Measurements from ENCODE around the gene NTN4. TPM values are rescaled to one million over a fixed set of nuclear protein-coding genes. Genes with fewer than 3 reads are reported as not detected.

NTN4 gene
- polyA plus RNA-seq, 1 of the 3 experiments (the other 2 are of a cell fraction) = 0.08 TPM

GRCh38 chr12:95838125-95838524 lies 47.6 kb upstream of the NTN4 start (continued):
- TF ChIP-seq, protein P1, sequence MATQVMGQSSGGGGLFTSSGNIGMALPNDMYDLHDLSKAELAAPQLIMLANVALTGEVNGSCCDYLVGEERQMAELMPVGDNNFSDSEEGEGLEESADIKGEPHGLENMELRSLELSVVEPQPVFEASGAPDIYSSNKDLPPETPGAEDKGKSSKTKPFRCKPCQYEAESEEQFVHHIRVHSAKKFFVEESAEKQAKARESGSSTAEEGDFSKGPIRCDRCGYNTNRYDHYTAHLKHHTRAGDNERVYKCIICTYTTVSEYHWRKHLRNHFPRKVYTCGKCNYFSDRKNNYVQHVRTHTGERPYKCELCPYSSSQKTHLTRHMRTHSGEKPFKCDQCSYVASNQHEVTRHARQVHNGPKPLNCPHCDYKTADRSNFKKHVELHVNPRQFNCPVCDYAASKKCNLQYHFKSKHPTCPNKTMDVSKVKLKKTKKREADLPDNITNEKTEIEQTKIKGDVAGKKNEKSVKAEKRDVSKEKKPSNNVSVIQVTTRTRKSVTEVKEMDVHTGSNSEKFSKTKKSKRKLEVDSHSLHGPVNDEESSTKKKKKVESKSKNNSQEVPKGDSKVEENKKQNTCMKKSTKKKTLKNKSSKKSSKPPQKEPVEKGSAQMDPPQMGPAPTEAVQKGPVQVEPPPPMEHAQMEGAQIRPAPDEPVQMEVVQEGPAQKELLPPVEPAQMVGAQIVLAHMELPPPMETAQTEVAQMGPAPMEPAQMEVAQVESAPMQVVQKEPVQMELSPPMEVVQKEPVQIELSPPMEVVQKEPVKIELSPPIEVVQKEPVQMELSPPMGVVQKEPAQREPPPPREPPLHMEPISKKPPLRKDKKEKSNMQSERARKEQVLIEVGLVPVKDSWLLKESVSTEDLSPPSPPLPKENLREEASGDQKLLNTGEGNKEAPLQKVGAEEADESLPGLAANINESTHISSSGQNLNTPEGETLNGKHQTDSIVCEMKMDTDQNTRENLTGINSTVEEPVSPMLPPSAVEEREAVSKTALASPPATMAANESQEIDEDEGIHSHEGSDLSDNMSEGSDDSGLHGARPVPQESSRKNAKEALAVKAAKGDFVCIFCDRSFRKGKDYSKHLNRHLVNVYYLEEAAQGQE (IDR thresholded peaks at IDR 0.05; ENCODE audit: low read depth, low read length) = 0 out of 2 replicates have a peak, but pooled peaks have one; percentile 10
- TF ChIP-seq ELF1 (IDR thresholded peaks at IDR 0.05) (peak; percentile 46; the same call in 1 of the 2 replicates), GATA2 (CRISPR knock-in tag; IDR thresholded peaks at IDR 0.05) (no peak), GABPA (IDR thresholded peaks at IDR 0.05; ENCODE audit: low read depth) (no peak), FOSL2 (IDR thresholded peaks at IDR 0.05; ENCODE audit: borderline replicate concordance, low read depth) (0 out of 2 replicates have a peak, but pooled peaks have one; percentile 5), YY1 (IDR thresholded peaks at IDR 0.05; ENCODE audit: low read depth) (no peak), POLR2AphosphoS5 (IDR thresholded peaks at IDR 0.05; ENCODE audit: low read depth, low read length) (peak; percentile 72; the same call in 1 of the 2 replicates), TEAD4 (IDR thresholded peaks at IDR 0.05; ENCODE audit: borderline replicate concordance, insufficient read depth) (0 out of 2 replicates have a peak, but pooled peaks have one; percentile 33), NFIC (IDR thresholded peaks at IDR 0.05; ENCODE audit: borderline replicate concordance) (peak; percentile 84), NRF1 (IDR thresholded peaks at IDR 0.05; ENCODE audit: low read depth, low read length) (no peak), RXRA (IDR thresholded peaks at IDR 0.05; ENCODE audit: borderline replicate concordance, low read depth) (peak; percentile 83), RCOR1 (IDR thresholded peaks at IDR 0.05; ENCODE audit: low read length) (peak; percentile 50; the same call in 1 of the 2 replicates), USF2 (IDR thresholded peaks at IDR 0.05; ENCODE audit: borderline replicate concordance, low read depth, low read length) (no peak), EP300 (IDR thresholded peaks at IDR 0.05; ENCODE audit: borderline replicate concordance in 1 of 2, low read depth in 1 of 2, low read length in 1 of 2) (peak; percentile 23 to 61; a peak in 1 of 4 replicates), SIN3A (IDR thresholded peaks at IDR 0.05; ENCODE audit: borderline replicate concordance, low read depth, low read length) (no peak), ZBTB33 (IDR thresholded peaks at IDR 0.05; ENCODE audit: borderline replicate concordance, low read depth) (0 out of 2 replicates have a peak, but pooled peaks have one; percentile 24)
